NCI-H774 (cell line): Measurements from ENCODE around the gene INAFM1.

Experiments
- DNase-seq: peaks from one replicate; lab custom pipeline; 2025; lab: John Stamatoyannopoulos, UW

INAFM1 gene

GRCh38 chr19:47310323-47310722 is 35.6 kb downstream of the INAFM1 start:
- no peak for DNase-seq

- DNase-seq = no peak
These were observed 36.1 kb downstream of the INAFM1 start for GRCh38 chr19:47310819-47311218.

GRCh38 chr19:47312366-47313006 is 37.8 kb downstream of the INAFM1 start:
- no peak for DNase-seq

- no peak for DNase-seq
These were observed 39.1 kb downstream of the INAFM1 start for GRCh38 chr19:47313754-47314295.

GRCh38 chr19:47315125-47315821 is 40.6 kb downstream of the INAFM1 start:
- DNase-seq = no peak

- DNase-seq = no peak
These were observed 41.8 kb downstream of the INAFM1 start for GRCh38 chr19:47316513-47316912.

GRCh38 chr19:47319923-47320871 is 45.5 kb downstream of the INAFM1 start:
- no peak for DNase-seq

- no peak for DNase-seq
These were observed 46.9 kb downstream of the INAFM1 start for GRCh38 chr19:47321630-47322029.

- DNase-seq = no peak
These were observed 47.4 kb downstream of the INAFM1 start for GRCh38 chr19:47322058-47322457.

- DNase-seq = no peak
These were observed 48.7 kb downstream of the INAFM1 start for GRCh38 chr19:47323409-47323808.

GRCh38 chr19:47323872-47324271 is 49.2 kb downstream of the INAFM1 start:
- no peak for DNase-seq

- no peak for DNase-seq
These were observed 49.8 kb downstream of the INAFM1 start for GRCh38 chr19:47324502-47324901.
